Calu3 (cell line): ENCODE measurements around the gene BICDL1. TPM values are rescaled to one million over a fixed set of nuclear protein-coding genes. Genes with fewer than 3 reads are reported as not detected.
"Not testable (repeated sequence)": the region's sequence is repeated elsewhere in the genome, so short reads cannot be mapped to it uniquely, and the experiment has no call there.

Experiments used
- BruUV-seq: library from RNA; stranded (reverse); fragments of 400-500 nt; replicated peaks from 2 replicates; lab custom pipeline; 2021; lab: Mats Ljungman, UMichigan
- CTCF ChIA-PET: fragments of 300-600 bp; sonication (Branson Sonifier 250); formaldehyde crosslinking; loops from one replicate; lab custom pipeline; 2022; ENCODE audit warnings: antibody characterized with exemption; lab: Charles Lee
- DNase-seq: peaks from one replicate; pipeline ENCODE4 v3.0.0; 2022
- H3K27ac Mint-ChIP-seq: one replicate; pipeline ENCODE4 v1.8.0; 2022; ENCODE audit warnings: mixed read lengths; ENCODE audit not compliant: unreplicated experiment
- H3K27me3 Mint-ChIP-seq: one replicate; pipeline ENCODE4 v1.8.0; 2022; ENCODE audit warnings: mixed read lengths; ENCODE audit not compliant: unreplicated experiment
- H3K36me3 Mint-ChIP-seq: one replicate; pipeline ENCODE4 v1.8.0; 2022; ENCODE audit warnings: mild to moderate bottlenecking, moderate library complexity, mixed read lengths; ENCODE audit not compliant: insufficient read depth, unreplicated experiment
- H3K4me1 Mint-ChIP-seq: one replicate; pipeline ENCODE4 v1.8.0; 2022; ENCODE audit warnings: mild to moderate bottlenecking, low read depth, mixed read lengths; ENCODE audit not compliant: unreplicated experiment
- H3K4me3 Mint-ChIP-seq: one replicate; pipeline ENCODE4 v1.8.0; 2022; ENCODE audit warnings: mild to moderate bottlenecking, low read depth, moderate library complexity, mixed read lengths; ENCODE audit not compliant: unreplicated experiment
- H3K9me3 Mint-ChIP-seq: one replicate; pipeline ENCODE4 v1.8.0; 2022; ENCODE audit warnings: low read depth, mixed read lengths; ENCODE audit not compliant: unreplicated experiment
- intact Hi-C: fragments of 100-400 bp; cut with micrococcal nuclease; formaldehyde crosslinking; loops from one replicate; pipeline ENCODE4 v1.10.0; 2022; ENCODE audit not compliant: unreplicated experiment
- total RNA-seq: library from RNA; stranded (reverse); gene quantifications from 2 replicates; pipeline ENCODE4 v1.2.3, GENCODE V29; 2022
- TF ChIP-seq, protein P1 (sequence below): fragments of 200-600 bp; IDR thresholded peaks from one replicate; pipeline ENCODE4 v1.8.0; 2022; ENCODE audit warnings: antibody characterized with exemption; ENCODE audit not compliant: unreplicated experiment

BICDL1 gene
- total RNA-seq, 1 experiment from 2014 or later = 25.7 TPM

DNA sequence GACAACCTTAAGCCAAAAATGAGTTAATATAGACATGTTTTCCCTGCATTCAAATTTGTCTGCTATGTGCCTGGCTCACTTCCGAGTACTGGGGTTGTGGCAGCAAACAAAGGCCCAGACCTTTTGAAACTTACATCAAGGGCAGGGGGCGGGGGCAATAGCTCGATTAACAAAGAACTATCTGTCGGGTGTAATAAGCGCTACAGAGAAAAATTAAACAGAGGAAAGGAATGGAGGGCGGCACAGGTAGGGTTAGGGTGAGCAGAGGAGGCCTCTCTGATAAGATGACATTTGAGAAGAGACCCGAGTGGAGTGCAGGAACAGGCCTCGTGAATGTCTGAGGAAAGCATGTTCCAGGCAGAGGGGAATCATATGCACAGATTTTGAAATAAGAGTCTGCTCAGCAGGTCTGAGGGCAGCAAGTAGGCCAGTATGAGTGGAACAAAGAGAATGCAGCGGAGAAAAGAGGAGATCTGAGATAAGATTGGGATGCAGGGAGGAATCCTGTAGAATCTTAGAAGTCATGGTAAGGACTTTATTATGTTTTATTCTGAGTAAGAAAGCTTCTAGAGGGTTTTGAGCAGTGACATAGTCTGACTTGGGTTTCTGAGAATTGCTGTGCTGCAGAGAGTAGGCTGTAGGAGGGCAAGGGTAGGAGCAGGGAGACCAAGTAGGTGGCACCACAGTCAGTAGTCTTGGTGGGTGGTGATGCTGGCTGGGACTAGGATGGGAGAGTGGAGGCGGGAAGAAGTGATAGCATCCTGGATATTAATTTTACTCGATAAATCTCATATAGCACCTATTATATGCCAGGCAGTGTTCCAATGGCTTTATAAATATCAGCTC is 52.6 kb downstream of the BICDL1 start:
- Mint-ChIP-seq H3K27me3 (no peaks in the 10 kb centered on the region), H3K4me1 (no peaks in the 10 kb centered on the region), H3K36me3 (no peaks in the 10 kb centered on the region), H3K9me3 (no peaks in the 10 kb centered on the region), H3K27ac (no peak overlapping the region), H3K4me3 (no peak overlapping the region)
- no peak for DNase-seq
- intact Hi-C loops = no loop called here
- CTCF ChIA-PET = interaction anchor here (0.7 kb wide), 1 partner anchor 11 kb away, joined by 3 read pairs; no protein-coding TSS in a partner anchor
- TF ChIP-seq, protein P1, sequence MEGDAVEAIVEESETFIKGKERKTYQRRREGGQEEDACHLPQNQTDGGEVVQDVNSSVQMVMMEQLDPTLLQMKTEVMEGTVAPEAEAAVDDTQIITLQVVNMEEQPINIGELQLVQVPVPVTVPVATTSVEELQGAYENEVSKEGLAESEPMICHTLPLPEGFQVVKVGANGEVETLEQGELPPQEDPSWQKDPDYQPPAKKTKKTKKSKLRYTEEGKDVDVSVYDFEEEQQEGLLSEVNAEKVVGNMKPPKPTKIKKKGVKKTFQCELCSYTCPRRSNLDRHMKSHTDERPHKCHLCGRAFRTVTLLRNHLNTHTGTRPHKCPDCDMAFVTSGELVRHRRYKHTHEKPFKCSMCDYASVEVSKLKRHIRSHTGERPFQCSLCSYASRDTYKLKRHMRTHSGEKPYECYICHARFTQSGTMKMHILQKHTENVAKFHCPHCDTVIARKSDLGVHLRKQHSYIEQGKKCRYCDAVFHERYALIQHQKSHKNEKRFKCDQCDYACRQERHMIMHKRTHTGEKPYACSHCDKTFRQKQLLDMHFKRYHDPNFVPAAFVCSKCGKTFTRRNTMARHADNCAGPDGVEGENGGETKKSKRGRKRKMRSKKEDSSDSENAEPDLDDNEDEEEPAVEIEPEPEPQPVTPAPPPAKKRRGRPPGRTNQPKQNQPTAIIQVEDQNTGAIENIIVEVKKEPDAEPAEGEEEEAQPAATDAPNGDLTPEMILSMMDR = no peak
- BruUV-seq = no TSS peak

DNA sequence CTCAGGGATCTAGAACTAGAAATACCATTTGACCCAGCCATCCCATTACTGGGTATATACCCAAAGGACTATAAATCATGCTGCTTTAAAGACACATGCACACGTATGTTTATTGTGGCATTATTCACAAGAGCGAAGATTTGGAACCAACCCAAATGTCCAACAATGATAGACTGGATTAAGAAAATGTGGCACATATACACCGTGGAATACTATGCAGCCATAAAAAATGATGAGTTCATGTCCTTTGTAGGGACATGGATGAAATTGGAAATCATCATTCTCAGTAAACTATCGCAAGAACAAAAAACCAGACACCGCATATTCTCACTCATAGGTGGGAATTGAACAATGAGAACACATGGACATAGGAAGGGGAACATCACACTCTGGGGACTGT is 56.3 kb downstream of the BICDL1 start:
- H3K27me3 Mint-ChIP-seq, BruUV-seq, H3K4me1 Mint-ChIP-seq, H3K4me3 Mint-ChIP-seq, DNase-seq, intact Hi-C loops, CTCF ChIA-PET, H3K36me3 Mint-ChIP-seq, H3K27ac Mint-ChIP-seq, H3K9me3 Mint-ChIP-seq: not testable (repeated sequence)

DNA sequence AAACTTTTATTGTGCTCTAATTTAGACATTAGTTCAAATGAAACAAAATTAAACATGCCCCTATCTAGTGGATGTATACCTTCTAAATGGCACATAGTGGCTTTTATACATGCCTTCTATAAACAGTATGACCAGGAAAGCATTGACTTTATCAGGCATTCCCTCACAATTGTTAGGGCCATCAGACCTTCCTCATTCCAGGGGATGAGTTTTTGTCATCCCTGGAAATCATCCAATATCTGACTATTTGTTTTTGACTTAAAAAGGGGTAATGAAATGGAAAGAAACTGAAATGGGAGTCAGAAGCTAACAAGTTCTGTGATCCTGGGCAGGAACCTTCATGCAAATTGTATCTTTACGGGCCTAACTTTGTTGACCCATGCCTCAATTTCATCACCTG is 58.0 kb downstream of the BICDL1 start:
- DNase-seq = no peak
- Mint-ChIP-seq H3K27ac (no peak overlapping the region), H3K4me3 (no peak overlapping the region), H3K4me1 (no peaks in the 10 kb centered on the region), H3K27me3 (no peaks in the 10 kb centered on the region), H3K36me3 (no peaks in the 10 kb centered on the region), H3K9me3 (peaks cover under 1% of the 10 kb centered on the region)
- TF ChIP-seq, protein P1 = no peak
- intact Hi-C loops = no loop called here
- BruUV-seq = no TSS peak
- CTCF ChIA-PET = no interaction called here

DNA sequence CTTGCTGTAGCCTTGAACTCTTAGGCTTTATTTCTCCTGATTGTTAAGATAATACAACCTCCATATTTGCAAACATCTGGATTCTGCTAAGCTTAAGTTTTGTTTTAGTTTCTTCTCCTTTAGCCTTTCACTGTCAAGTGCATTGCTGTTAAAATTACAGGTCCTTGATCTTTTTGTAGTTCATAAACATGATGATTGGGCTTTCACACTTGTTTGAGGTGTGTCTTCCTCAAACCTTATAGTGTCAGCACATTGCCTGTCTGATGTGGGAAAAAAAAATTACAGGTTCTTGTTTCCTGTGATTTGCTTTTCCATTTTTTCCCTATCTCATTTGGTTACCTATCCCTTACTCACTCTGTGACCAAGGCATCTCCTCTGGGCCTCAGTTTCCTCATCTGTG is 59.2 kb downstream of the BICDL1 start:
- H3K9me3 Mint-ChIP-seq = peaks cover 3% of the 10 kb centered on the region
- no TSS peak for BruUV-seq
- TF ChIP-seq, protein P1 = no peak
- no peak overlapping the region for H3K27ac Mint-ChIP-seq
- DNase-seq = no peak
- CTCF ChIA-PET = interaction anchor here (0.9 kb wide), 1 partner anchor 9 kb away, joined by 4 read pairs; no protein-coding TSS in a partner anchor
- H3K4me3 Mint-ChIP-seq = no peak overlapping the region
- intact Hi-C loops = no loop called here
- H3K4me1 Mint-ChIP-seq = no peaks in the 10 kb centered on the region
- no peaks in the 10 kb centered on the region for H3K27me3 Mint-ChIP-seq
- no peaks in the 10 kb centered on the region for H3K36me3 Mint-ChIP-seq

DNA sequence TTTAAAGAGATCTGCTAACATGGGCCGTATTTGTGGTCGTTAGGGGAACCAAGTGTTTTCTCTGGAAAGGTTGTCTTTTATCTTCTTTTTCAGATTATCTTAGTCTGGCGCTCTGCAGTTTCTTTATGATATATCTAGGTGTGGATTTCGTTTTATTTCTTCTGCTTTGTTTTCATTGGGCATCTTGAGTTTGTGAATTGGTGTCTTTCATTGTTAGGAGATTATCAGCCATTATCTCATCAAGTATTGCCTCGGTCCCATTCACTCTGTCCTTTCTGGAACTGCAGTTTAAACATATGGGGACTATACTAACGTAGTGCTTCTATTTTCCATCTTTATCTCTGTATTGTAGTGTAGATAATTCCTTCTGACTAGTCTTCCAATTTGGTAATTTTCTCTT is 60.4 kb downstream of the BICDL1 start:
- TF ChIP-seq, protein P1 = no peak
- Mint-ChIP-seq H3K4me3 (no peak overlapping the region), H3K9me3 (peaks cover 3% of the 10 kb centered on the region), H3K27me3 (no peaks in the 10 kb centered on the region), H3K36me3 (no peaks in the 10 kb centered on the region), H3K4me1 (no peaks in the 10 kb centered on the region), H3K27ac (no peak overlapping the region)
- CTCF ChIA-PET = interaction anchor here (0.6 kb wide), 1 partner anchor 63 kb away, joined by 3 read pairs; no protein-coding TSS in a partner anchor
- no peak for DNase-seq
- intact Hi-C loops = no loop called here
- no TSS peak for BruUV-seq
